Neural cell (in vitro differentiated cells): ENCODE data around the gene ARPC4. TPM values are rescaled to one million over a fixed set of nuclear protein-coding genes. Genes with fewer than 3 reads are reported as not detected.

Experiments
- H2AFZ ChIP-seq: fragments of 200-600, 300-800 bp; sonication (generic), shearing (Covaris generic); 2 replicates; pipeline ENCODE4 v1.6.0; 2014; ENCODE audit warnings: low read depth, mild to moderate bottlenecking, antibody characterized with exemption, low read length, moderate library complexity
- H3F3A ChIP-seq: fragments of 200-600 bp; shearing (Covaris generic); 2 replicates; pipeline ENCODE4 v1.6.1; 2016; ENCODE audit warnings: mild to moderate bottlenecking, moderate library complexity, mixed read lengths, antibody characterized with exemption, low read length; ENCODE audit not compliant: insufficient read depth, poor library complexity, severe bottlenecking
- H3K27ac ChIP-seq: fragments of 200-600, 300-800 bp; sonication (generic), shearing (Covaris generic); 2 replicates; pipeline ENCODE4 v1.5.1; 2014; ENCODE audit warnings: mild to moderate bottlenecking, low read length, moderate library complexity
- H3K27me3 ChIP-seq: fragments of 300-800, 200-600 bp; sonication (generic), shearing (Covaris generic); 2 replicates; pipeline ENCODE4 v1.6.0; 2014; ENCODE audit warnings: mild to moderate bottlenecking, low read depth, low read length, moderate library complexity; ENCODE audit not compliant: insufficient read depth
- H3K36me3 ChIP-seq: fragments of 300-800, 200-600 bp; sonication (generic), shearing (Covaris generic); 2 replicates; pipeline ENCODE4 v1.5.1; 2014; ENCODE audit warnings: mild to moderate bottlenecking, antibody characterized with exemption, low read length, moderate library complexity; ENCODE audit not compliant: insufficient read depth
- H3K4me2 ChIP-seq: fragments of 300-800, 200-600 bp; sonication (generic), shearing (Covaris generic); 2 replicates; pipeline ENCODE4 v1.6.0; 2014; ENCODE audit warnings: mild to moderate bottlenecking, low read length
- H3K4me3 ChIP-seq: fragments of 300-800, 200-600 bp; sonication (generic), shearing (Covaris generic); 2 replicates; pipeline ENCODE4 v1.5.1; 2014; ENCODE audit warnings: mild to moderate bottlenecking, low read length, moderate library complexity
- H3K79me2 ChIP-seq: fragments of 200-600 bp; shearing (Covaris generic); replicated peaks from 2 replicates; pipeline ENCODE4 v1.6.0; 2014; ENCODE audit warnings: mild to moderate bottlenecking, low read length, moderate library complexity; ENCODE audit not compliant: insufficient read depth
- H3K9ac ChIP-seq: fragments of 300-800, 200-600 bp; sonication (generic), shearing (Covaris generic); 2 replicates; pipeline ENCODE4 v1.6.1; 2016; ENCODE audit warnings: mild to moderate bottlenecking, low read length, mixed read lengths
- H3K9me2 ChIP-seq: fragments of 200-600 bp; shearing (Covaris generic); 2 replicates; pipeline ENCODE4 v1.6.1; 2016; ENCODE audit warnings: mild to moderate bottlenecking, low read length, mixed read lengths; ENCODE audit not compliant: insufficient read depth
- H3K9me3 ChIP-seq: fragments of 200-600, 300-800 bp; sonication (generic), shearing (Covaris generic); 2 replicates; pipeline ENCODE4 v1.6.1; 2016; ENCODE audit warnings: mild to moderate bottlenecking, mixed run types, low read length, moderate library complexity, mixed read lengths
- H4K20me1 ChIP-seq: fragments of 200-600 bp; shearing (Covaris generic); 2 replicates; pipeline ENCODE4 v1.6.1; 2016; ENCODE audit warnings: mild to moderate bottlenecking, mixed run types; ENCODE audit not compliant: insufficient read depth
- CTCF ChIP-seq: fragments of 450-650 bp; IDR thresholded peaks from 2 replicates; pipeline ENCODE4 v1.5.1; 2014; ENCODE audit warnings: antibody characterized with exemption, mild to moderate bottlenecking, moderate library complexity; ENCODE audit not compliant: poor library complexity, severe bottlenecking
- EP300 ChIP-seq: fragments of 450-650 bp; conservative IDR thresholded peaks from 2 replicates; pipeline ENCODE4 v1.6.1; 2014; ENCODE audit warnings: antibody characterized with exemption, mild to moderate bottlenecking, moderate library complexity; ENCODE audit not compliant: poor library complexity, severe bottlenecking
- EZH2 ChIP-seq: fragments of 200-600, 300-800 bp; shearing (Covaris generic), sonication (generic); IDR thresholded peaks from 2 replicates; pipeline ENCODE4 v1.6.1; 2014; ENCODE audit warnings: antibody characterized with exemption, low read length, borderline replicate concordance, mild to moderate bottlenecking; ENCODE audit not compliant: insufficient read depth, poor library complexity, severe bottlenecking
- MXI1 ChIP-seq: fragments of 450-650 bp; conservative IDR thresholded peaks from 2 replicates; pipeline ENCODE4 v1.6.1; 2014; ENCODE audit warnings: antibody characterized with exemption, mild to moderate bottlenecking; ENCODE audit not compliant: poor library complexity, severe bottlenecking
- POLR2AphosphoS5 ChIP-seq: IDR thresholded peaks from 2 replicates; pipeline ENCODE4 v1.6.1; 2012
- RAD21 ChIP-seq: fragments of 450-650 bp; conservative IDR thresholded peaks from 2 replicates; pipeline ENCODE4 v1.6.1; 2014; ENCODE audit warnings: antibody characterized with exemption, mild to moderate bottlenecking, moderate library complexity
- REST ChIP-seq: IDR thresholded peaks from 2 replicates; pipeline ENCODE4 v1.6.1; 2012; ENCODE audit warnings: borderline replicate concordance
- SMC3 ChIP-seq: fragments of 450-650 bp; conservative IDR thresholded peaks from 2 replicates; pipeline ENCODE4 v1.6.1; 2014; ENCODE audit warnings: antibody characterized with exemption, mild to moderate bottlenecking, moderate library complexity; ENCODE audit not compliant: poor library complexity
- TAF1 ChIP-seq: IDR thresholded peaks from 2 replicates; pipeline ENCODE4 v1.6.1; 2012; ENCODE audit warnings: low read depth
- polyA plus RNA-seq: library from polyadenylated mRNA; depleted of rRNA; stranded (reverse); fragments of >200 nt; gene quantifications from 2 replicates; pipeline ENCODE4 v1.2.3, GENCODE V29; 2014

Gene ARPC4
- polyA plus RNA-seq, 1 donor from 2014 or later, result 179 TPM

- no peaks in the 10 kb centered on the region for H3K9me2 ChIP-seq
- no peaks in the 10 kb centered on the region for H4K20me1 ChIP-seq
- H3K36me3 ChIP-seq, result no peaks in the 10 kb centered on the region
- no peaks in the 10 kb centered on the region for H3K9me3 ChIP-seq
- no peak overlapping the region for H3K27ac ChIP-seq
- H3K79me2 ChIP-seq, result no peaks in the 10 kb centered on the region
- H3F3A ChIP-seq, result no peaks in the 10 kb centered on the region
- H3K4me3 ChIP-seq, result no peak overlapping the region
- no peak overlapping the region for H3K9ac ChIP-seq
- H3K4me2 ChIP-seq, result no peak overlapping the region
- TF ChIP-seq EP300, result no peak
- no peak for TF ChIP-seq EZH2
- no peak for TF ChIP-seq SMC3
- TF ChIP-seq TAF1, result no peak
- H3K27me3 ChIP-seq, result no peaks in the 10 kb centered on the region
- H2AFZ ChIP-seq, result no peak overlapping the region
Measured at GRCh38 chr3:9831253-9831652, 38.4 kb downstream of the ARPC4 start.

GRCh38 chr3:9833078-9833477, 40.2 kb downstream of the ARPC4 start:
- H3K27me3 ChIP-seq, result no peaks in the 10 kb centered on the region
- no peak overlapping the region for H3K4me2 ChIP-seq
- no peak overlapping the region for H3K9ac ChIP-seq
- no peaks in the 10 kb centered on the region for H3K9me2 ChIP-seq
- H3K27ac ChIP-seq, result no peak overlapping the region
- no peaks in the 10 kb centered on the region for H3K9me3 ChIP-seq
- no peak overlapping the region for H2AFZ ChIP-seq
- TF ChIP-seq TAF1 (no peak), POLR2AphosphoS5 (no peak), MXI1 (no peak), SMC3 (no peak), RAD21 (no peak), REST (no peak), CTCF (no peak), EP300 (no peak)
- no peak overlapping the region for H3K4me3 ChIP-seq
- no peaks in the 10 kb centered on the region for H3F3A ChIP-seq
- no peaks in the 10 kb centered on the region for H3K36me3 ChIP-seq
- no peaks in the 10 kb centered on the region for H3K79me2 ChIP-seq
- no peaks in the 10 kb centered on the region for H4K20me1 ChIP-seq
